Endothelial cell of hepatic sinusoid (primary cell): ENCODE measurements around the gene EHMT1.

Experiments
- in situ Hi-C: cut with HindIII; loops from 2 replicates; pipeline ENCODE4 v1.10.0; 2017; ENCODE audit warnings: low sequenced_read_pairs

Gene EHMT1

GRCh38 chr9:137671196-137671538 lies 52.4 kb downstream of the EHMT1 start:
- in situ Hi-C loops = loop anchor here (5.0 kb wide), 1 partner anchor 89 kb away; no protein-coding TSS in a partner anchor

GRCh38 chr9:137671721-137672120 lies 52.9 kb downstream of the EHMT1 start:
- in situ Hi-C loops = loop anchor here (5.0 kb wide), 1 partner anchor 89 kb away; no protein-coding TSS in a partner anchor

- in situ Hi-C loops = loop anchor here (5.0 kb wide), 1 partner anchor 91 kb away; no protein-coding TSS in a partner anchor
Observed at GRCh38 chr9:137672907-137673791, 54.3 kb downstream of the EHMT1 start.

- in situ Hi-C loops = loop anchor here (5.0 kb wide), 1 partner anchor 92 kb away; no protein-coding TSS in a partner anchor
Observed at GRCh38 chr9:137673886-137674285, 55.1 kb downstream of the EHMT1 start.

GRCh38 chr9:137674307-137674975 lies 55.6 kb downstream of the EHMT1 start:
- in situ Hi-C loops = loop anchor here (5.0 kb wide), 1 partner anchor 92 kb away; no protein-coding TSS in a partner anchor

- in situ Hi-C loops = loop anchor here (5.0 kb wide), 1 partner anchor 93 kb away; no protein-coding TSS in a partner anchor
Observed at GRCh38 chr9:137674976-137675320, 56.1 kb downstream of the EHMT1 start.

- in situ Hi-C loops = no loop called here
Observed at GRCh38 chr9:137676998-137677397, 58.2 kb downstream of the EHMT1 start.

GRCh38 chr9:137678202-137678601 lies 59.4 kb downstream of the EHMT1 start:
- in situ Hi-C loops = no loop called here

GRCh38 chr9:137679249-137679648 lies 60.4 kb downstream of the EHMT1 start:
- in situ Hi-C loops = no loop called here

- in situ Hi-C loops = no loop called here
Observed at GRCh38 chr9:137679695-137680305, 61.0 kb downstream of the EHMT1 start.

GRCh38 chr9:137680444-137681358 lies 61.9 kb downstream of the EHMT1 start:
- in situ Hi-C loops = no loop called here

- in situ Hi-C loops = no loop called here
Observed at GRCh38 chr9:137682428-137683105, 63.8 kb downstream of the EHMT1 start.

- in situ Hi-C loops = no loop called here
Observed at GRCh38 chr9:137683262-137683864, 64.6 kb downstream of the EHMT1 start.

GRCh38 chr9:137685035-137685740 lies 66.4 kb downstream of the EHMT1 start:
- in situ Hi-C loops = no loop called here

GRCh38 chr9:137685741-137686420 lies 67.1 kb downstream of the EHMT1 start:
- in situ Hi-C loops = no loop called here

GRCh38 chr9:137688261-137688660 lies 69.5 kb downstream of the EHMT1 start:
- in situ Hi-C loops = no loop called here

- in situ Hi-C loops = no loop called here
Observed at GRCh38 chr9:137688725-137689124, 69.9 kb downstream of the EHMT1 start.
